H1 (cell line): ENCODE results near the gene CCDC38. TPM values are rescaled to one million over a fixed set of nuclear protein-coding genes. Genes with fewer than 3 reads are reported as not detected.

ENCODE experiments used
- CEBPB ChIP-seq: IDR thresholded peaks from 2 replicates; pipeline ENCODE4 v1.6.1; 2012; ENCODE audit warnings: low read depth, low read length
- GABPA ChIP-seq: IDR thresholded peaks from 2 replicates; pipeline ENCODE4 v1.6.1; 2011; ENCODE audit warnings: mild to moderate bottlenecking, low read length, moderate library complexity, borderline replicate concordance; ENCODE audit not compliant: insufficient read depth
- MAFK ChIP-seq: IDR thresholded peaks from 2 replicates; pipeline ENCODE4 v1.6.1; 2012; ENCODE audit warnings: low read depth, mild to moderate bottlenecking, improper control_type of control experiment, low read length
- MAX ChIP-seq: IDR thresholded peaks from 2 replicates; pipeline ENCODE4 v1.6.1; 2012; ENCODE audit warnings: inconsistent platforms
- SIRT6 ChIP-seq: IDR thresholded peaks from one replicate; pipeline ENCODE4 v1.7.1; 2012; ENCODE audit warnings: low read length, inconsistent platforms
- SRF ChIP-seq: IDR thresholded peaks from 2 replicates; pipeline ENCODE4 v1.6.1; 2011; ENCODE audit warnings: mild to moderate bottlenecking, low read depth, low read length, moderate library complexity
- USF2 ChIP-seq: IDR thresholded peaks from 2 replicates; pipeline ENCODE4 v1.6.1; 2011; ENCODE audit warnings: low read length, improper control_type of control experiment
- polyA plus RNA-seq, 7 experiments: library from polyadenylated mRNA; depleted of rRNA in 3 of 7; stranded (reverse) in 5 of 7; unstranded in 2 of 7; fragments of >200 nt in 5 of 7; fragments of 200-250 nt in 2 of 7; gene quantifications; 1 replicate in 5 of 7; 2 replicates in 1 of 7; 4 replicates in 1 of 7; pipeline versions ENCODE4 v1.2.1 to v1.2.3, GENCODE V29; 2011 to 2013; ENCODE audit warnings: missing spikeins in 2 of 7, mixed read lengths in 2 of 7
- total RNA-seq: library from RNA; stranded (reverse); fragmentation: NEBNext Ultra II Directional; extraction: Animal tissue kit (Norgen Biotek cat#: 25700); gene quantifications from 2 replicates; pipeline ENCODE4 v1.2.1, GENCODE V29; 2021
- TF ChIP-seq, protein P1 (sequence below): fragments of 300-600 bp; sonication (generic); IDR thresholded peaks from 2 replicates; pipeline ENCODE4 v1.7.1; 2012; ENCODE audit warnings: low read length, moderate library complexity, mild to moderate bottlenecking, inconsistent platforms; ENCODE audit not compliant: insufficient replicate concordance

The CCDC38 gene
- total and polyA plus RNA-seq, 2 of the 8 experiments (the other 6 are each of a cell fraction or from before 2014, with no cell fraction given) = not detected

DNA sequence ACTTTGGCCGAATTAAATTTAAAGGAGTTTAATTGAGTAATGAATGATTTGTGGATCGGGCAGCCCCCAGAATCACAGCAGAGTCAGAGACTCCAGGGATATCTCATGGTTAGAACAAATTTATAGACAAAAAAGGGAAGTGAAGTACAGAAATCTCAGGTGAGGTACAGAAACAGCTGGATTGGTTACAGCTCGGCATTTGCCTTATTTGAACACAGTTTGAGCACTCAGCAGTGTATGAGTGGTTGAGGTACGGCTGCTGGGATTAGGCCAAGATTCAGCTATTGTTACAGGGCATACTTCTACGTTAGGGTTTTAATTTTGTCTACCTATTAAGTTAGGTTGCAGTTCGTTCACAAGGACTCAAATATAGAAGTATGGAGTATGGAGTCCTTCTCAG is 23.3 kb downstream of the CCDC38 start (continued):
- TF ChIP-seq, protein P1, sequence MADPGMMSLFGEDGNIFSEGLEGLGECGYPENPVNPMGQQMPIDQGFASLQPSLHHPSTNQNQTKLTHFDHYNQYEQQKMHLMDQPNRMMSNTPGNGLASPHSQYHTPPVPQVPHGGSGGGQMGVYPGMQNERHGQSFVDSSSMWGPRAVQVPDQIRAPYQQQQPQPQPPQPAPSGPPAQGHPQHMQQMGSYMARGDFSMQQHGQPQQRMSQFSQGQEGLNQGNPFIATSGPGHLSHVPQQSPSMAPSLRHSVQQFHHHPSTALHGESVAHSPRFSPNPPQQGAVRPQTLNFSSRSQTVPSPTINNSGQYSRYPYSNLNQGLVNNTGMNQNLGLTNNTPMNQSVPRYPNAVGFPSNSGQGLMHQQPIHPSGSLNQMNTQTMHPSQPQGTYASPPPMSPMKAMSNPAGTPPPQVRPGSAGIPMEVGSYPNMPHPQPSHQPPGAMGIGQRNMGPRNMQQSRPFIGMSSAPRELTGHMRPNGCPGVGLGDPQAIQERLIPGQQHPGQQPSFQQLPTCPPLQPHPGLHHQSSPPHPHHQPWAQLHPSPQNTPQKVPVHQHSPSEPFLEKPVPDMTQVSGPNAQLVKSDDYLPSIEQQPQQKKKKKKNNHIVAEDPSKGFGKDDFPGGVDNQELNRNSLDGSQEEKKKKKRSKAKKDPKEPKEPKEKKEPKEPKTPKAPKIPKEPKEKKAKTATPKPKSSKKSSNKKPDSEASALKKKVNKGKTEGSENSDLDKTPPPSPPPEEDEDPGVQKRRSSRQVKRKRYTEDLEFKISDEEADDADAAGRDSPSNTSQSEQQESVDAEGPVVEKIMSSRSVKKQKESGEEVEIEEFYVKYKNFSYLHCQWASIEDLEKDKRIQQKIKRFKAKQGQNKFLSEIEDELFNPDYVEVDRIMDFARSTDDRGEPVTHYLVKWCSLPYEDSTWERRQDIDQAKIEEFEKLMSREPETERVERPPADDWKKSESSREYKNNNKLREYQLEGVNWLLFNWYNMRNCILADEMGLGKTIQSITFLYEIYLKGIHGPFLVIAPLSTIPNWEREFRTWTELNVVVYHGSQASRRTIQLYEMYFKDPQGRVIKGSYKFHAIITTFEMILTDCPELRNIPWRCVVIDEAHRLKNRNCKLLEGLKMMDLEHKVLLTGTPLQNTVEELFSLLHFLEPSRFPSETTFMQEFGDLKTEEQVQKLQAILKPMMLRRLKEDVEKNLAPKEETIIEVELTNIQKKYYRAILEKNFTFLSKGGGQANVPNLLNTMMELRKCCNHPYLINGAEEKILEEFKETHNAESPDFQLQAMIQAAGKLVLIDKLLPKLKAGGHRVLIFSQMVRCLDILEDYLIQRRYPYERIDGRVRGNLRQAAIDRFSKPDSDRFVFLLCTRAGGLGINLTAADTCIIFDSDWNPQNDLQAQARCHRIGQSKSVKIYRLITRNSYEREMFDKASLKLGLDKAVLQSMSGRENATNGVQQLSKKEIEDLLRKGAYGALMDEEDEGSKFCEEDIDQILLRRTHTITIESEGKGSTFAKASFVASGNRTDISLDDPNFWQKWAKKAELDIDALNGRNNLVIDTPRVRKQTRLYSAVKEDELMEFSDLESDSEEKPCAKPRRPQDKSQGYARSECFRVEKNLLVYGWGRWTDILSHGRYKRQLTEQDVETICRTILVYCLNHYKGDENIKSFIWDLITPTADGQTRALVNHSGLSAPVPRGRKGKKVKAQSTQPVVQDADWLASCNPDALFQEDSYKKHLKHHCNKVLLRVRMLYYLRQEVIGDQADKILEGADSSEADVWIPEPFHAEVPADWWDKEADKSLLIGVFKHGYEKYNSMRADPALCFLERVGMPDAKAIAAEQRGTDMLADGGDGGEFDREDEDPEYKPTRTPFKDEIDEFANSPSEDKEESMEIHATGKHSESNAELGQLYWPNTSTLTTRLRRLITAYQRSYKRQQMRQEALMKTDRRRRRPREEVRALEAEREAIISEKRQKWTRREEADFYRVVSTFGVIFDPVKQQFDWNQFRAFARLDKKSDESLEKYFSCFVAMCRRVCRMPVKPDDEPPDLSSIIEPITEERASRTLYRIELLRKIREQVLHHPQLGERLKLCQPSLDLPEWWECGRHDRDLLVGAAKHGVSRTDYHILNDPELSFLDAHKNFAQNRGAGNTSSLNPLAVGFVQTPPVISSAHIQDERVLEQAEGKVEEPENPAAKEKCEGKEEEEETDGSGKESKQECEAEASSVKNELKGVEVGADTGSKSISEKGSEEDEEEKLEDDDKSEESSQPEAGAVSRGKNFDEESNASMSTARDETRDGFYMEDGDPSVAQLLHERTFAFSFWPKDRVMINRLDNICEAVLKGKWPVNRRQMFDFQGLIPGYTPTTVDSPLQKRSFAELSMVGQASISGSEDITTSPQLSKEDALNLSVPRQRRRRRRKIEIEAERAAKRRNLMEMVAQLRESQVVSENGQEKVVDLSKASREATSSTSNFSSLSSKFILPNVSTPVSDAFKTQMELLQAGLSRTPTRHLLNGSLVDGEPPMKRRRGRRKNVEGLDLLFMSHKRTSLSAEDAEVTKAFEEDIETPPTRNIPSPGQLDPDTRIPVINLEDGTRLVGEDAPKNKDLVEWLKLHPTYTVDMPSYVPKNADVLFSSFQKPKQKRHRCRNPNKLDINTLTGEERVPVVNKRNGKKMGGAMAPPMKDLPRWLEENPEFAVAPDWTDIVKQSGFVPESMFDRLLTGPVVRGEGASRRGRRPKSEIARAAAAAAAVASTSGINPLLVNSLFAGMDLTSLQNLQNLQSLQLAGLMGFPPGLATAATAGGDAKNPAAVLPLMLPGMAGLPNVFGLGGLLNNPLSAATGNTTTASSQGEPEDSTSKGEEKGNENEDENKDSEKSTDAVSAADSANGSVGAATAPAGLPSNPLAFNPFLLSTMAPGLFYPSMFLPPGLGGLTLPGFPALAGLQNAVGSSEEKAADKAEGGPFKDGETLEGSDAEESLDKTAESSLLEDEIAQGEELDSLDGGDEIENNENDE = no peak
- TF ChIP-seq MAFK (no peak), GABPA (no peak), USF2 (no peak), SIRT6 (no peak), MAX (no peak), SRF (no peak), CEBPB (no peak)
